MM.1S (cell line): ENCODE data around the gene UACA.

ENCODE experiments used
- DNase-seq: peaks from one replicate; pipeline ENCODE4 v3.0.0-alpha.2; 2015
- H2AFZ ChIP-seq: fragments of 300-600 bp; sonication (generic); 2 replicates; pipeline ENCODE4 v1.6.0; 2016; ENCODE audit warnings: antibody characterized with exemption, low read length
- H3F3A ChIP-seq: fragments of 300-600 bp; sonication (generic); 2 replicates; pipeline ENCODE4 v1.6.1; 2016; ENCODE audit warnings: mild to moderate bottlenecking, antibody characterized with exemption, low read length, moderate library complexity, mixed read lengths; ENCODE audit not compliant: insufficient read depth
- H3K27ac ChIP-seq: fragments of 300-600 bp; sonication (generic); 2 replicates; pipeline ENCODE4 v1.5.1; 2016; ENCODE audit warnings: mild to moderate bottlenecking, low read length
- H3K27me3 ChIP-seq: fragments of 300-600 bp; sonication (generic); replicated peaks from 2 replicates; pipeline ENCODE4 v1.6.0; 2016; ENCODE audit warnings: low read length; ENCODE audit not compliant: insufficient read depth
- H3K36me3 ChIP-seq: fragments of 300-600 bp; sonication (generic); replicated peaks from 2 replicates; pipeline ENCODE4 v1.6.1; 2016; ENCODE audit warnings: mild to moderate bottlenecking, low read length, mixed read lengths; ENCODE audit not compliant: insufficient read depth
- H3K4me1 ChIP-seq: fragments of 300-600 bp; sonication (generic); 2 replicates; pipeline ENCODE4 v1.6.1; 2016; ENCODE audit warnings: low read length, mixed read lengths
- H3K4me2 ChIP-seq: fragments of 300-600 bp; sonication (generic); 2 replicates; pipeline ENCODE4 v1.6.0; 2016; ENCODE audit warnings: low read depth, low read length
- H3K4me3 ChIP-seq: fragments of 300-600 bp; sonication (generic); 2 replicates; pipeline ENCODE4 v1.5.1; 2016; ENCODE audit warnings: low read length, mixed read lengths
- H3K79me2 ChIP-seq: fragments of 300-600 bp; sonication (generic); 2 replicates; pipeline ENCODE4 v1.6.1; 2016; ENCODE audit warnings: mixed run types, low read length, mixed read lengths
- H3K9ac ChIP-seq: fragments of 300-600 bp; sonication (generic); 2 replicates; pipeline ENCODE4 v1.6.1; 2016; ENCODE audit warnings: low read length, mixed read lengths
- H3K9me2 ChIP-seq: fragments of 300-600 bp; sonication (generic); replicated peaks from 2 replicates; pipeline ENCODE4 v1.6.1; 2016; ENCODE audit warnings: mild to moderate bottlenecking, low read length, mixed read lengths; ENCODE audit not compliant: insufficient read depth
- H3K9me3 ChIP-seq: fragments of 300-600 bp; sonication (generic); replicated peaks from 2 replicates; pipeline ENCODE4 v1.6.1; 2016; ENCODE audit warnings: mild to moderate bottlenecking, low read length, mixed read lengths; ENCODE audit not compliant: insufficient read depth
- H4K20me1 ChIP-seq: fragments of 300-600 bp; sonication (generic); 2 replicates; pipeline ENCODE4 v1.6.1; 2016; ENCODE audit warnings: mild to moderate bottlenecking, low read length, moderate library complexity, mixed read lengths; ENCODE audit not compliant: insufficient read depth
- CTCF ChIP-seq: fragments of 300-600 bp; sonication (generic); IDR thresholded peaks from 2 replicates; pipeline ENCODE4 v1.5.1; 2016; ENCODE audit warnings: antibody characterized with exemption, low read length, mixed read lengths
- EZH2 ChIP-seq: fragments of 300-600 bp; sonication (generic); optimal IDR thresholded peaks from 2 replicates; pipeline ENCODE3; 2017; ENCODE audit warnings: low read depth, mild to moderate bottlenecking, antibody characterized with exemption, low read length, mixed read lengths
- EZH2phosphoT487 ChIP-seq: fragments of 300-600 bp; sonication (generic); IDR thresholded peaks from 2 replicates; pipeline ENCODE4 v1.6.1; 2018; ENCODE audit warnings: antibody characterized with exemption, low read length

The UACA gene

GRCh38 chr15:70698426-70698825 lies 64.9 kb downstream of the UACA start:
- H3K36me3 ChIP-seq, result no peaks in the 10 kb centered on the region
- no peaks in the 10 kb centered on the region for H3F3A ChIP-seq
- no peak overlapping the region for H3K9ac ChIP-seq
- no peaks in the 10 kb centered on the region for H4K20me1 ChIP-seq
- H3K4me2 ChIP-seq, result no peak overlapping the region
- H3K9me3 ChIP-seq, result no peaks in the 10 kb centered on the region
- H3K4me1 ChIP-seq, result no peaks in the 10 kb centered on the region
- H2AFZ ChIP-seq, result no peak overlapping the region
- TF ChIP-seq EZH2, result no peak
- no peak for TF ChIP-seq EZH2phosphoT487
- TF ChIP-seq CTCF, result no peak
- no peak for DNase-seq
- no peak overlapping the region for H3K4me3 ChIP-seq
- H3K79me2 ChIP-seq, result no peaks in the 10 kb centered on the region
- no peaks in the 10 kb centered on the region for H3K9me2 ChIP-seq
- no peak overlapping the region for H3K27ac ChIP-seq
- no peaks in the 10 kb centered on the region for H3K27me3 ChIP-seq

DNA sequence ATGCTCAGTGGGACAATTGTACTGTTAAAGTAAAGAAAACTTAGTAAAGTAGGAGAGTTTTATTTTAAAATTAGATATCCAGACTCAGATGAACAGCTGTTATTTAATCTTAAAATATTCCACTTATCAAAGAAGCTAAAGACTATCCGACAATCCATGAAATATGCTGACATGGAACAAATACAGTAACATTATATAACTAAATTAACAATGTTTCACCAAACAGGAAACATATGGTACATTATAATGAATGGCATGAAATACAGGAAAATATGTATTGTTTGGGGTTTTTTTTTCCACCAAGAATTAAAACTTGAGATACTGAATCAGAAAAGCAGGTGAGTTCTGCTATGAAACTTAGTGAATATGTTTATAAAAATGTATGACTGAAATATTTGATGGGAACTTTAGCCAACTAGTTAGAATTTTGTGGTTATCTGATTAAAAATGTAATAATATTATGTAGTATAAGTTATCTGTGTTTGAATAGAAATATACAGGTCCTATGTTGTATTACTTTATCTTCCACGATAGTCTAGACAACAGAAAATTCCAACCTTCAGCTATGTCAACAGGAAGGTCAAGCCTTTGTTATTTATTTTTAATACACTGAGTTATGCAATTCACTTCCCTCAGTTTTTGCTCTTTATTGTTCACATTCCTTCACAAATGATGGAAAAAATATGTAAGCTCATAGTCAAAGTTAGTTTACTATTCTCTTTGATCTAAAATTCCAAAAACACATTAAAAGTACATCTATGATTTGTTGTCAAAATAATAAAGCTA lies 72.7 kb downstream of the UACA start:
- Histone ChIP-seq H3K36me3 (no peaks in the 10 kb centered on the region), H3K4me3 (no peak overlapping the region), H2AFZ (no peak overlapping the region), H3K27ac (no peak overlapping the region), H3K79me2 (no peaks in the 10 kb centered on the region), H4K20me1 (no peaks in the 10 kb centered on the region), H3K9me2 (no peaks in the 10 kb centered on the region), H3K9me3 (no peaks in the 10 kb centered on the region), H3K27me3 (no peaks in the 10 kb centered on the region), H3K9ac (no peak overlapping the region), H3K4me2 (no peak overlapping the region), H3F3A (no peaks in the 10 kb centered on the region), H3K4me1 (no peaks in the 10 kb centered on the region)
- TF ChIP-seq EZH2phosphoT487 (no peak), EZH2 (no peak), CTCF (no peak)
- DNase-seq, result no peak

DNA sequence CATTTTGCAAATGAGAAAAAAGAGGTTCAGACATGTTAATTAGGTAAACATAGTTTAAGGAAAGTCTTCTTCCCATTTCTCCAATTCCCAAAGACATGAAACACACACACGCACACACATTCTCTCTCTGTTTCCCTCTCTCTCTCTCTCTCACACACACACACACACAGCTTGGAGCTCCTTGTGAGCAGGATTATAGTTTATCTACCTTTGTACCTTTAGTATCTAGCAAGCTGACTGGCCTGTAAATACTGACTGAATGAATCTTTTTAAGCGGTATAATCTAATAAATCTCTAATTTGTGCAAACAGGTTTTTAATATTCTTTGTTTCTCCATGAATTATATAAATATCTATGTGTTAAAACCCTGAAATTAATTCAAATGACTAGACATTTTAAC lies 73.3 kb downstream of the UACA start:
- Histone ChIP-seq H2AFZ (no peak overlapping the region), H3K79me2 (no peaks in the 10 kb centered on the region), H3K4me2 (no peak overlapping the region), H3K4me3 (no peak overlapping the region), H3K27ac (no peak overlapping the region), H3K4me1 (no peaks in the 10 kb centered on the region), H4K20me1 (no peaks in the 10 kb centered on the region), H3F3A (no peaks in the 10 kb centered on the region), H3K9me2 (no peaks in the 10 kb centered on the region), H3K9me3 (no peaks in the 10 kb centered on the region), H3K36me3 (no peaks in the 10 kb centered on the region), H3K9ac (no peak overlapping the region), H3K27me3 (no peaks in the 10 kb centered on the region)
- TF ChIP-seq CTCF, result no peak
- no peak for TF ChIP-seq EZH2phosphoT487
- no peak for TF ChIP-seq EZH2
- DNase-seq, result no peak
